A673 (cell line): ENCODE results near the gene SAMD3.

Source experiments
- CTCF ChIP-seq: fragments of 300-800, 200-600 bp; sonication (generic); conservative IDR thresholded peaks from 2 replicates; pipeline ENCODE4 v1.5.1; 2017; ENCODE audit warnings: low read depth, mild to moderate bottlenecking, antibody characterized with exemption, low read length, moderate library complexity, mixed read lengths
- EZH2 ChIP-seq: fragments of 200-600 bp; sonication (generic); IDR thresholded peaks from 2 replicates; pipeline ENCODE4 v1.6.1; 2017; ENCODE audit warnings: borderline replicate concordance, low read depth, mild to moderate bottlenecking, mixed read lengths, antibody characterized with exemption, low read length; ENCODE audit not compliant: poor library complexity, severe bottlenecking

GRCh38 chr6:130207979-130208649 is 14.6 kb downstream of the SAMD3 start:
- TF ChIP-seq CTCF (no peak), EZH2 (no peak)
